ENCODE results near the gene CORO1C.
"Not testable (repeated sequence)": the region's sequence is repeated elsewhere in the genome, so short reads cannot be mapped to it uniquely, and the experiment has no call there.

Gene CORO1C

DNA sequence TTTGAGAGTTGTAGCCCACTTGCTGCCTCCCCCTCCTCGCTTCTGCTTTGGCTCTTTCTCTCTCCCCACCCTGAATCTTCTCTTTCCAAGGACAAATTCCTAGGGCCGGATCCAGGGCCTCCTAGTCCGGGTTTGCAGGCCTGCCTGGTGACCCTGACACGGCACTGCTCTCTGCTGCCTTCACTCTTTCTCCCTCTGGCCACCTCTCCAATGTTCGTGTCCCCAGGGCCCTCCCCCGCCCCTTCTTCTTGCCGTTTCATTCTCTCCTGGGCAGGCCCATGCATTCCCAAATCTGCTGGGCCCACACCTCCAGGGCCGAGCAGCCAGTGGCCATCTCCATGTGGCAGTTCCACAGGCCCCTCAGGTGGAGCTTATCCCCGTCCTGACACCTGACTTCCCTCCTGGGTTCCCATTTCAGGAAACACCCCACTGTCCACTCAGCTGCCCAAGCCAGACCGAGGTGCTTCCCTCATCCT is 34.0 kb upstream of the CORO1C start:
- Mint-ChIP-seq H3K4me1 (ENCODE audit: low read depth) (no peaks in the 10 kb centered on the region), H3K36me3 (ENCODE audit: low read depth) (no peaks in the 10 kb centered on the region), H3K9me3 (no peaks in the 10 kb centered on the region), H3K27me3 (ENCODE audit: low read depth) (peaks cover 13% of the 10 kb centered on the region), H3K27ac (no peak overlapping the region), H3K4me3 (no peak overlapping the region)

DNA sequence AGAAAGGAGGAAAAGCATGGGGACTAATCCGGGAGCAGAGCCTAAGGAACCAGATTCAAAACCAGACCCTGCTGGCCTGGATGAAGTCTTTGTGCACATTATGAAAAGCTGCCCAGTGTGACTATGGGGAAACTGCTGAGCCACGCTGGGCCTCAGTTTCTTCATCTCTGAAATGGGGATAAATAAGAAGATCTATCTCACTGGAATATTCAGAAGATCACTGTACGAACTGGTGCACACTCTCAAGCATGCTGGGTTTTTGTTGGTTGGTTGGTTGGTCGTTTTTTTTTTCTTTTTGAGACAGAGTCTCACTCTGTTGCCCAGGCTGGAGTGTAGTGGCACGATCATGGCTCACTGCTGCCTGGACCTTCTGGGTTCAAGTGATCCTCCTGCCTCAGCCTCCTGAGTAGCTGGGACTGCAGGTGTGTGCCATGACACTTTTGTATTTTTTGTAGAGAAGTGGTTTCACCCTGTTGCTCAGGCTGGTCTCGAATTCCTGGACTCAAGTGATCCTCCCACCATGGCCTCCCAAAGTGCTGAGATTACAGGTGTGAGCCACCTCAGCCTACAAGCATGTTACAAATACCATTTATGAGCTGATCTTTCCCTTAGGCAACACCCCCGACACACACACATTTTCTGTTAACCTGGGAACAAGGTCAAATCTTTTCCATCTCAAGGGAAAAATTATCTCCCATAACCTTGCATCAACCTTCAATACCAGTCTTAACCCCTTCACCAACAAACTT is 33.4 kb upstream of the CORO1C start:
- no peaks in the 10 kb centered on the region for H3K9me3 Mint-ChIP-seq
- H3K27me3 Mint-ChIP-seq (ENCODE audit: low read depth) = peaks cover 13% of the 10 kb centered on the region
- no peak overlapping the region for H3K4me3 Mint-ChIP-seq
- no peak overlapping the region for H3K27ac Mint-ChIP-seq
- no peaks in the 10 kb centered on the region for H3K4me1 Mint-ChIP-seq (ENCODE audit: low read depth)
- H3K36me3 Mint-ChIP-seq (ENCODE audit: low read depth) = no peaks in the 10 kb centered on the region

DNA sequence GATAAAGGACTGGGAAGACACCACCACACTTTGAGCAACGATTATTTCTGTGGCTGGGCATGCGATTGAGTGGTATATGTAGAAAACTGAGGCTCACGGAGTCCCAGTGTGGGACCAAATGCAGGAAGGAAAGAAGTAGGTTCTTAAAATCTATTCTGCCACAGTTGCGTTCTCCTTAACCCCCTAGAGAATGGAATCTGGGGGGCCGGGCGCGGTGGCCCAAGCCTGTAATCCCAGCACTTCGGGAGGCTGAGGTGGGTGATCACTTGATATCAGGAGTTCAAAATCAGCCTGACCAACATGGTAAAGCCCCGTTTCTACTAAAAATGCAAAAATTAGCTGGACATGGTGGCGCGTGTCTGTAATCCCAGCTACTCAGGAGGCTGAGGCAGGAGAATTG is 29.9 kb upstream of the CORO1C start:
- Mint-ChIP-seq H3K9me3 (no peaks in the 10 kb centered on the region), H3K27ac (no peak overlapping the region), H3K36me3 (ENCODE audit: low read depth) (no peaks in the 10 kb centered on the region), H3K4me3 (no peak overlapping the region), H3K27me3 (ENCODE audit: low read depth) (peaks cover 3% of the 10 kb centered on the region), H3K4me1 (ENCODE audit: low read depth) (no peaks in the 10 kb centered on the region)

DNA sequence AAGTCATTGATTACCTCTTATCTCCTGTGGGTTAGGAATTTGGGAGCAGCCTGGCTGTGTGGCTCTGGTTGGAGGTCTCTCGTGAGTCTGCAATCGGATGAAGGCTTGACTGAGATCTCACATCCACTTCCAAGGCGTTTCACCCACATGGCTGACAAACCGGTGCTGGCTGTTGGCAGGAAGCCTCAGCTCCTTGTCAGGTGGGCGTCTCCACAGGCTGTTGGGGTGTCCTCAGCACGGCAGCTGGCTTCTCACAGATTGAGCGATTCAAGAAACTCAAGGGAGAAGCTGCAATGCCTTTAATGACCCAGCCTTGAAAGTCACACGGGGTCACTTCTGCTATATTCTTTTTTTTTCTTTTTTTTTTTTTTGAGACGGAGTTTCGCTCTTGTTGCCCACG is 28.6 kb upstream of the CORO1C start:
- Mint-ChIP-seq H3K27me3 (ENCODE audit: low read depth) (peaks cover 3% of the 10 kb centered on the region), H3K27ac (no peak overlapping the region), H3K9me3 (no peaks in the 10 kb centered on the region), H3K4me3 (no peak overlapping the region), H3K36me3 (ENCODE audit: low read depth) (no peaks in the 10 kb centered on the region), H3K4me1 (ENCODE audit: low read depth) (no peaks in the 10 kb centered on the region)

DNA sequence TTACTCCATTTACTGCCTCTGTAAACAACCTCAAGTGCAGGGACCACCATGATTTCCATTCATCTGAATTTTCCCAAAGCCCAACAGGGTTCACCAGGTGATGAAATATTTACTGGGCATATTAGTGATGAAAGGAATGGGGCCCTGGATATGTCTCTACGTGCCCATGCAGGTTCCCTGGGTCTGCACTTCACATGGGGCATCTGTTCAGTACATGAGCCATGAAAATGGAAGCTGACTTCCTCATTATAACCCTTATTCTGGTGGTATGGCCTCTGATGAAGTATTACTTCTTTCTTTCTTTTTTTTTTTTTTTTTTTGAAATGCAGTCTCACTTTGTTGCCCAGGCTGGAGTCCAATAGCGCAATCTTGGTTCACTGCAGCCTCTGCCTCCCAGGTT is 26.5 kb upstream of the CORO1C start:
- Mint-ChIP-seq H3K27me3 (ENCODE audit: low read depth) (peaks cover 3% of the 10 kb centered on the region), H3K4me3 (no peak overlapping the region), H3K27ac (no peak overlapping the region)

DNA sequence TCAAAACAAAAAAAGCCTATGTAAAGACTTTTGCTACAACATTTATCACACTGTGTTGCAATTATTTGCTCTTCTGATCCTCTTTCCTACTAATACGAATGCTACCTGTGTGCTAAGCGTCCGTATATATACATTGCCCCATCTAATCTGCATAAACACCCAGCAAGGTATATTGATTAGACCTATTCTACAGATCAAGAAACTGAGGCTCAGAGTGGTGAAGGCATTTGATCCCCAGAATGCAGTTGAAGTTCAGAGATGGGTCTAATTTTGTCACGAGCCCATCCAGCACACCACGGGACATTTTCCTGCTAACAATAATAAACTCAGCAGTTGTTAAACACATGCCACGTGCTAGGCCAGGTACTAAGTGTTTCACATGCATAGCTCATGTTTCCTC is 25.1 kb upstream of the CORO1C start:
- H3K27me3 Mint-ChIP-seq (ENCODE audit: low read depth) = peaks cover 3% of the 10 kb centered on the region
- H3K9me3 Mint-ChIP-seq = no peaks in the 10 kb centered on the region
- no peak overlapping the region for H3K4me3 Mint-ChIP-seq
- H3K36me3 Mint-ChIP-seq (ENCODE audit: low read depth) = no peaks in the 10 kb centered on the region
- H3K4me1 Mint-ChIP-seq (ENCODE audit: low read depth) = no peaks in the 10 kb centered on the region
- H3K27ac Mint-ChIP-seq = no peak overlapping the region

More for the DNA sequence above, 26.5 kb upstream of the CORO1C start:
- H3K36me3 Mint-ChIP-seq (ENCODE audit: low read depth) = no peaks in the 10 kb centered on the region
- no peaks in the 10 kb centered on the region for H3K9me3 Mint-ChIP-seq
- H3K4me1 Mint-ChIP-seq (ENCODE audit: low read depth) = no peaks in the 10 kb centered on the region

DNA sequence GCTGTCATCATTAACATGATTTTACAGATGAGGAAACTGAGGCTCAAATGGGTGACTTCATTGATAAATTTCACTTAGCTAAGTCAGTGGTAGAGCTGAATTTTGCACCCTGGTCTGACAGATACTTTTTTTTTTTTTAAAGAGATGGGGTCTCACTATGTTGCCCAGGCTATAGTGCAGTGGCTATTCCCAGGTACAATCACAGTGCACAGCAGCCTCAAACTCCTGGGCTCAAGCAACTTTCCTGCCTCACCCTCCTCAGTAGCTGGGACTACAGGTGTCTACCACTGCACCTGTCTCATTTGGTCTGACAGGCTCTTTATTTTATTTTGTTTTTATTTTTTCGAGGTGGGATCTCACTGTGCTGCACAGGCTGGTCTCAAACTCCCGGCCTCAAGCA is 24.2 kb upstream of the CORO1C start:
- H3K27ac Mint-ChIP-seq = no peak overlapping the region
- H3K27me3 Mint-ChIP-seq (ENCODE audit: low read depth) = peaks cover 3% of the 10 kb centered on the region
- no peaks in the 10 kb centered on the region for H3K9me3 Mint-ChIP-seq
- no peak overlapping the region for H3K4me3 Mint-ChIP-seq
- H3K36me3 Mint-ChIP-seq (ENCODE audit: low read depth) = no peaks in the 10 kb centered on the region
- no peaks in the 10 kb centered on the region for H3K4me1 Mint-ChIP-seq (ENCODE audit: low read depth)

DNA sequence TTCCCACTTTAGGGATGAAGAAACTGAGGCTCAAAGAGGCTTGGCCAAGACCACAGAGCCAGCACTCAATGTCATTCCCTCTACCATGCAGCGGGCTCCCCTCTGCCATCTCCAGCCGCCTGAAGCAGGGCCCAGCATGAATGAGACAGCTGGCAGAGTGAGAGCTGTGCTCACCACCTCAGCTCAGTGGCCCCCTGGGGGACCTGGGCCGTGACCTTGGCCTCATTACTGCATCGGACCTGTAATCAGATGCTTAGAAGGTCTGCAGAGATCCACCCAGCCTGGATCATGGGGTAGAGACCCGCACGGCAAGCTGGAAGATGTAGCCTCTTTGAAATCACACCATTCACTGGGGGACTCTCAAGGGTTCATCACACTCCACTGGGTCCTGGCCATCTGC is 22.7 kb upstream of the CORO1C start:
- no peak overlapping the region for H3K27ac Mint-ChIP-seq
- H3K9me3 Mint-ChIP-seq = no peaks in the 10 kb centered on the region
- no peak overlapping the region for H3K4me3 Mint-ChIP-seq
- H3K36me3 Mint-ChIP-seq (ENCODE audit: low read depth) = no peaks in the 10 kb centered on the region
- no peaks in the 10 kb centered on the region for H3K4me1 Mint-ChIP-seq (ENCODE audit: low read depth)
- H3K27me3 Mint-ChIP-seq (ENCODE audit: low read depth) = no peaks in the 10 kb centered on the region

DNA sequence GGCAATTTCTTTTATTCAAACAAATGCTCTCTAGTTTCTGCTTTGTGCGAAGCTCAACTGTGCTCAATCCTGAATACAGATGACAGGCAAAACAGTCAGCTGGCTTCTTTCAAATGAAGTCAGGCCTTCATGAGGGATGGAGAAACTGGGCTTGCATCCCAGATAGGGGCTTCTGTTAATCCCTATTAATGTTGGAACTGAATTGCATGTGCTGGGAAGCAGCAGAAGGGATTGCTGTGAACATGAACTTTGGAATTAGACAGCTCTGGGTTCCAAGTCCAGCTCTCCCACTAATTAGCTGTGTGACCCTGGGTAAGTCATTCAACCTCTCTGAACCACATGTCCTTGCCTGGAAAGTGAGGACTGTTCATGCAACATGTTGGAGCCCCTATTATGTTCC is 21.1 kb upstream of the CORO1C start:
- Mint-ChIP-seq H3K4me1 (ENCODE audit: low read depth) (no peaks in the 10 kb centered on the region), H3K27me3 (ENCODE audit: low read depth) (no peaks in the 10 kb centered on the region), H3K4me3 (no peak overlapping the region), H3K9me3 (no peaks in the 10 kb centered on the region), H3K36me3 (ENCODE audit: low read depth) (no peaks in the 10 kb centered on the region), H3K27ac (no peak overlapping the region)

DNA sequence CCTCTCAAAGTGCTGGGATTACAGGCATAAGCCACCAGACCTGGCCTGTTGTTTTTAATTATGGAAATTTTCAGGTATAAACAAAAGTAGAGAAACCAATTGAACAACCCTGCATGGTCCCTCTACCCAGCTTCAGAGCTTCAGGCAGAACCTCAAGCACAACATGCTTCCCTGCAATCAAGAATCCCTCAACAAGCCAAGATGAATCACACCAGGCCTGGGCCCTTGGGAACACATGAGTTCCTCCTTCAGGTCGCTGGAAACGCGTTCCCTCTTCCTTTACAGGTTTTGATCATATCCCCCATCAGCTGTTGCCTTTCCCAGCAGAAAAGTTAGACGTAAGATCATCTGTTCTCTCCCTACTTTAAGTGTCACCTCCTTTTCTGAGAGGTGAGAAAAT is 20.5 kb upstream of the CORO1C start:
- Mint-ChIP-seq H3K4me3 (no peak overlapping the region), H3K27ac (no peak overlapping the region), H3K36me3 (ENCODE audit: low read depth) (no peaks in the 10 kb centered on the region), H3K9me3 (no peaks in the 10 kb centered on the region), H3K27me3 (ENCODE audit: low read depth) (no peaks in the 10 kb centered on the region), H3K4me1 (ENCODE audit: low read depth) (no peaks in the 10 kb centered on the region)

DNA sequence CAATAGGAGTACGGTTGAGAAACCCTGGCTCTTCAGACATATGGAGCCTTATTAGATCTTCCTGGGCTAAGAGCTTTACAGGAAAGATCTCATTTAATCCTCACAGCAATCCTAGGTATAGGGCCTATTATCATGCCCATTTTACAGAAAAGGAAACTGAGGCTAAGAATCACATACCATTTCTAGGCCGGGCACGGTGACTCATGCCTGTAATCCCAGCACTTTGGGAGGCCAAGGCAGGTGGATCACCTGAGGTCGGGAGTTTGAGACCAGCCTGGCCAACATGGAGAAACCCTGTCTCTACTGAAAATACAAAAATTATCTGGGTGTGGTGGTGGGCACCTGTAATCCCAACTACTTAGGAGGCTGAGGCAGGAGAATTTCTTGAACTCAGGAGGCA is 19.7 kb upstream of the CORO1C start:
- H3K4me1 Mint-ChIP-seq (ENCODE audit: low read depth); H3K36me3 Mint-ChIP-seq (ENCODE audit: low read depth); H3K4me3 Mint-ChIP-seq; H3K9me3 Mint-ChIP-seq; H3K27ac Mint-ChIP-seq; H3K27me3 Mint-ChIP-seq (ENCODE audit: low read depth): not testable (repeated sequence)

DNA sequence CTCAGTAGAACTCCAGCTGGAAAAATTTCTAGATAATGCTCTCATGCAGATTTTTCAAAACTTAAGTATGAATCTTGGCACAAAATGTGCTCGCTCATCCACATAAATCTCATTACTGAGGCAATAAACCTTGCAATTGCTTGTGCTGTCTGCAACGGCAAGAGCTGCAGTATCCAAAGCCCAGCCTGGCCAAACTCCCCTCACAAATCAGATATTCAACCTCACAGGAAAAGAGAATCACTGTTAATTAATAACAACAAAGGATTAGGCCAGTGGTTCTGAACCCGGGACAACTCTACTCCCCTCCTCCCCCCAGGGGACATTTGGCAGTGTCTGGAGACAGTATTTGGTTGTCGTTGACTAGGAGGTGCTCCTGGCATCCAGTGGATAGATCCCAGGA is 19.2 kb upstream of the CORO1C start:
- Mint-ChIP-seq H3K36me3 (ENCODE audit: low read depth) (no peaks in the 10 kb centered on the region), H3K27me3 (ENCODE audit: low read depth) (no peaks in the 10 kb centered on the region), H3K9me3 (no peaks in the 10 kb centered on the region), H3K27ac (no peak overlapping the region), H3K4me3 (no peak overlapping the region), H3K4me1 (ENCODE audit: low read depth) (no peaks in the 10 kb centered on the region)

DNA sequence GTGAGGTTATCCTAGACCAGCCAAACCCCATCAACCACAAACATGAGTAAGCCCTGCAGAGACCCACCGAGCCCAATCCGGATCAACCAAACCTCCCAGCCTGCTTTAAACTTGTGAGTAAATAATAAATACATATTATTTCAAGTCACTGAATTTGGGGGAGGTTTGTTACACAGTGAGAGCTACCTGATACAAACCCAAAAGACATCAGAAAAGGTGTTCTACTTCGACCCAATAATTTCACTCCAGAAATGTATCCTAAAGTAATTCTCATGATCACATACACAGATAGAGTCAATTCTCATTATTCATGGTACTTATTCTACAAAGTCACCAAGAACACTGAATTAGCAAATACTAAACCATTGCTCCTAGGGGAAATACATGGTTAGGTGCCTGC is 16.2 kb upstream of the CORO1C start:
- Mint-ChIP-seq H3K4me1 (ENCODE audit: low read depth) (no peaks in the 10 kb centered on the region), H3K9me3 (no peaks in the 10 kb centered on the region), H3K36me3 (ENCODE audit: low read depth) (no peaks in the 10 kb centered on the region), H3K27me3 (ENCODE audit: low read depth) (peaks cover 7% of the 10 kb centered on the region), H3K4me3 (no peak overlapping the region), H3K27ac (no peak overlapping the region)

DNA sequence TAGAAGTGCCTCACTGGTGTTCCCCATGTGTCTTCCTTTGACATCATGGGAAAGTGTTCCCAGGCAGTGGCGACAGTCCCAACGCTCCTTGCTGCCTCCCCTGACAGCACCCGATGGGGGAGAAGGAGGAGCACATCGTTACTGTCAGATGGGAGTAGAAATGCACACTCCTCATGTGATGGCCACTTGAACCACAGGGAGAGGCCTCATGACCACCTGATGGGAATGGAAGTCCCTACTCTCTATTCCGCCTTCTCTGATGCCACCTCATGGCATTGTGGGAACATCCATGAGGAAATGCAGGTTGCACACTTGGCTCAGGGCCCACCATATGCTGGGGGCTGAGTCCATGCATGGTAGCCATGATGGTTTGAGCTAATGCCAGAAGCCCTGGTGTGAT is 14.3 kb upstream of the CORO1C start:
- Mint-ChIP-seq H3K27ac (no peak overlapping the region), H3K4me3 (no peak overlapping the region), H3K9me3 (no peaks in the 10 kb centered on the region), H3K27me3 (ENCODE audit: low read depth) (peaks cover 16% of the 10 kb centered on the region), H3K4me1 (ENCODE audit: low read depth) (no peaks in the 10 kb centered on the region), H3K36me3 (ENCODE audit: low read depth) (no peaks in the 10 kb centered on the region)

DNA sequence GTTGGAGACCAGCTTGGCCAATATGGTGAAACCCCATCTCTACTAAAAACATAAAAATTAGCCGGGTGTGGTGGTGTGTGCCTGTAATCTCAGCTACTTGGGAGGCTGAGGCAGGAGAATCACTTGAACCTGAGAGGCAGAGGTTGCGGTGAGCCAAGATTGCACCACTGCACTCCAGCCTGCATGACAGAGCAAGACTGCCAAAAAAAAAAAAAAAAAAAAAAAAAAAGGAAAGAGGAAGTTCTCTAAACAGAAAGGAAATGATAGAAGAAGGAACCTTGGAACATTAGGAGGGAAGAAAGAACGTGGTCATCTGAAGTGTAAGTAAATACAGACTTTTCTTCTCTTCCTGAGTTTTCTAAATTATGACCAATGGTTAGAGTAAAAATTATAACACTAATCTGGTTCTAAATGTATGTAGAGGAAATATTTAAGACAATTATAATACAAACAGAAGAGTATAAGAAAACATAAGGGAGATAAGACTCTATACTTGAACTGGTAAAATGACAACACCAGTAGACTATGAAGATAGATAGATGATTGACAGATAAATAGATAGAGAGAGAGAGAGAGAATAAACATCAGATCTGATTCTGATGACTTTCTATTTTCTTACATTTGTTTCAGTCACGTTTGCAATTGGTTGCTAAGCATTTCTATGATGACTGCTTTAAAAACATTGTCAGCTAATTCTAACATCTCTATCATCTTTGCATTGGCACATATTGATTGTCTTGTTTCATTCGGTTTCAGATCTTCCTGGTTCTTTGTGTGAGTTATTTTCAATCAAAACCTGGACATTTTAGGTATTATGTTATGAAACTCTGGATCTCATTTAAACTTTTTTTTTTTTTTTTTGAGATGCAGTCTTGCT is 12.9 kb upstream of the CORO1C start:
- H3K27me3 Mint-ChIP-seq (ENCODE audit: low read depth) = peaks cover 28% of the 10 kb centered on the region
- no peaks in the 10 kb centered on the region for H3K36me3 Mint-ChIP-seq (ENCODE audit: low read depth)
- no peak overlapping the region for H3K4me3 Mint-ChIP-seq
- no peak overlapping the region for H3K27ac Mint-ChIP-seq
- H3K9me3 Mint-ChIP-seq = no peaks in the 10 kb centered on the region
- no peaks in the 10 kb centered on the region for H3K4me1 Mint-ChIP-seq (ENCODE audit: low read depth)
